PFSK-1 (cell line): Measurements from ENCODE around the gene DNMT3B.

Experiments used
- POLR2AphosphoS5 ChIP-seq: IDR thresholded peaks from 2 replicates; pipeline ENCODE4 v1.6.1; 2012; ENCODE audit warnings: low read depth, mild to moderate bottlenecking, control low read depth, low read length, moderate library complexity
- REST ChIP-seq, 2 experiments: IDR thresholded peaks; 2 replicates each; pipeline versions ENCODE4 v1.6.1 to v1.8.0; 2011 to 2012; ENCODE audit warnings: low read depth in 2 of 2, low read length in 2 of 2, control low read depth in 1 of 2, inconsistent platforms in 1 of 2, mild to moderate bottlenecking in 1 of 2, moderate library complexity in 1 of 2; ENCODE audit not compliant: insufficient read depth in 1 of 2
- TAF1 ChIP-seq: IDR thresholded peaks from 2 replicates; pipeline ENCODE4 v1.6.1; 2012; ENCODE audit warnings: low read length, control low read depth, borderline replicate concordance; ENCODE audit not compliant: insufficient read depth

GRCh38 chr20:32823737-32824588 is 61.8 kb downstream of the DNMT3B start:
- TF ChIP-seq POLR2AphosphoS5 (no peak), REST (IDR thresholded peaks at IDR 0.05; ENCODE audit: insufficient read depth in 1 of 2, low read depth in 2 of 2, low read length in 2 of 2) (no peak), TAF1 (no peak)
